ENCODE results near the gene OVCH2.

The OVCH2 gene

GRCh38 chr11:7639643-7640025 lies 66.6 kb downstream of the OVCH2 start:
- DNase-seq = no peak

All from suppressor macrophage (primary cell).